Measurements from ENCODE around the gene EML1. TPM values are rescaled to one million over a fixed set of nuclear protein-coding genes. Genes with fewer than 3 reads are reported as not detected.

Gene EML1
- total RNA-seq, 2 experiments from 2014 or later = 1.3 TPM

DNA sequence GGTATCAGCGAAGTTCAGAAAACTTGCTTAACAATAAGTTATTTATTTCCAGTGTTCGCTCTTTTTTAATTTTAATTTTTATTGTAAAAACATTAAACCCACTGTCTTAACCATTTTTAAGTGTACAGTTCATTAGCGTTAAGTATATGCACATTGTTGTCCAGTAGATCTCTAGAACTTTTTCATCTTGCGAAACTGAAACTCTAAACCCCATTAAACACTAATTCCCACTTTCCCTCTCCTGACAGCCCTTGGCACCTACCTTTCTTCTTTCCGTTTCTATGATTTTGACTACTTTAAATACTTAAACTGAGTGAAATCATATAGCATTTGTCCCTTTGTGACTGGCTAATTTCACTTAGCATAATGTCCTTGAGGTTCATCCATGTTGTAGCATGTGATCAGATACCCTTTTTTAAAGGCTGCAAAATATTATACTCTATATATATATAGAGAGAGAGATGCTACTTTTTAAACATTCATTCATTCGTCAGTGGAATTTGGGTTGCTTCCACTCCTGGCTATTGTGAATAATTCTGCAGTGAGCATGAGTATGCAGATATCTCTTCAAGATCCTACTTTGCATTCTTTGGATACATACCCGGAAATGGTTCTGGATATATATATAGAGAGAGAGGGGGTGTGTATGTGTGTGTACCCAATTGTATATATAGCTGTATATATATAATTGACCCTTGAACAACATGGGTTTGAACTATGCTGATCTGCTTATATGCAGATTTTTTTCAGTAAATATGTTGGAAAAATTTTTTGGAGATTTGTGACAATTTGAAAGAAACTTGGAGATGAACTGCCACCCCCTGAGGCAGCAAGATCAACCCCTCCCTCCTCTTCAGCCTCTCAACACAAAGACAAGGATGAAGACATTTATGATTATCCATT lies 197.3 kb downstream of the EML1 start:
- ChIA-PET CTCF (interaction anchor here (1.0 kb wide), 2 partner anchors 118 to 202 kb away, joined by 3 read pairs; no protein-coding TSS in a partner anchor), POLR2A (no interaction called here)

DNA sequence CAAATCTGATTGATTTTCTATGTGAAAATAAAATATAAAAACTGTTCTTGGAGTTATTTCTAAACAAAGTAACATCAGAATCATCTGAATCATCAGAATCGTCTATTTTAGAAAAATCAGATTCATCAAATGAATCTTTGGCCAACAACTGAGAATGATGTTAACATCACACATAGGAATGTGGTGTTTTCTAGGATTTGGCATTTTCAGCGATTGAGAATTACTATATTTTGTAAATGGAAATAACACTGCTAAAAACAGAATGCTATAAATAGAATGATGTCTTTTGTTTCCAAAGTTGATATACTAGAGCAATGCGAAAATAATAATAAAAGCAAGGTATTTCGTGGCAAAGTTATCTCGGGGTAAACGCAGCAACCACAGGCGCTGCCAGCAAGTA lies 198.1 kb downstream of the EML1 start:
- POLR2A ChIA-PET = no interaction called here
- CTCF ChIA-PET = interaction anchor here (1.0 kb wide), 1 partner anchor 117 kb away, joined by 3 read pairs; no protein-coding TSS in a partner anchor

Other genes starting within 250 kb of the EML1 start
- gene CCDC85C, start 189.2 kb upstream of the EML1 start, total RNA-seq = 1 to 10 TPM; 4.7 to 5.5 TPM
- not detected for gene HHIPL1, start 148.3 kb upstream of the EML1 start, total RNA-seq
- under 1 TPM; 0.19 to 0.46 TPM for gene CYP46A1, start 109.1 kb upstream of the EML1 start, total RNA-seq